ENCODE measurements around the gene DRP2.

The DRP2 gene

DNA sequence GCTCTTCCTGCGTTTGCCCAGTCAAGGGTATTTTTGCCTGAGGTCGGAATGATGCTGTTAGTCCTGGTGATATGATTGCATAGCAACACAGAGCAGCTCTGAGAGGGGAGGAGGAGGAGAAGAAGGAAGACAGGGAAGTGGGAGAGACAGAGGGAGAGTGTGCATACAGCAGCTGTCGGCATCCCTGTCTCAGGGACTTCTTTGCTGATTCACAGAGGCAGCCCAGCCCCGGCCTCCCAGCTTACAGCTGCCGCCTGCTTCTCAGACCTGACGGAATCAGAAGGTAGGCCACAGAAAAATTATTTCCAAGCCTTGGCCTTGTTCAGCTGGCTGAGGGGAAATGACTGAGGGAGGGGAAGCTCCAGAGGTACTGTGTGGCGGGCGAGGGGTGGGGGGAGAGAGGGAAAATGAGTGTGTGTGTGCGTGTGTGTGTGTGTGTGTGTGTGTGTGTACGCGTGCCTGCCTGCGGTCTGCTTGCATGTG lies 319 bp downstream of the DRP2 start:
- H3K4me3 ChIP-seq (ENCODE audit: low read depth, low read length) = peak overlapping the region; percentile 32
- TF ChIP-seq, protein P1, sequence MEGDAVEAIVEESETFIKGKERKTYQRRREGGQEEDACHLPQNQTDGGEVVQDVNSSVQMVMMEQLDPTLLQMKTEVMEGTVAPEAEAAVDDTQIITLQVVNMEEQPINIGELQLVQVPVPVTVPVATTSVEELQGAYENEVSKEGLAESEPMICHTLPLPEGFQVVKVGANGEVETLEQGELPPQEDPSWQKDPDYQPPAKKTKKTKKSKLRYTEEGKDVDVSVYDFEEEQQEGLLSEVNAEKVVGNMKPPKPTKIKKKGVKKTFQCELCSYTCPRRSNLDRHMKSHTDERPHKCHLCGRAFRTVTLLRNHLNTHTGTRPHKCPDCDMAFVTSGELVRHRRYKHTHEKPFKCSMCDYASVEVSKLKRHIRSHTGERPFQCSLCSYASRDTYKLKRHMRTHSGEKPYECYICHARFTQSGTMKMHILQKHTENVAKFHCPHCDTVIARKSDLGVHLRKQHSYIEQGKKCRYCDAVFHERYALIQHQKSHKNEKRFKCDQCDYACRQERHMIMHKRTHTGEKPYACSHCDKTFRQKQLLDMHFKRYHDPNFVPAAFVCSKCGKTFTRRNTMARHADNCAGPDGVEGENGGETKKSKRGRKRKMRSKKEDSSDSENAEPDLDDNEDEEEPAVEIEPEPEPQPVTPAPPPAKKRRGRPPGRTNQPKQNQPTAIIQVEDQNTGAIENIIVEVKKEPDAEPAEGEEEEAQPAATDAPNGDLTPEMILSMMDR (IDR thresholded peaks at IDR 0.05; ENCODE audit: low read depth, low read length) = no peak
- in situ Hi-C loops (cut with HindIII; ENCODE audit: low sequenced_read_pairs) = no loop called here
- DNase-seq (ENCODE audit: low read depth, low spot score) = peak; percentile 62

DNA sequence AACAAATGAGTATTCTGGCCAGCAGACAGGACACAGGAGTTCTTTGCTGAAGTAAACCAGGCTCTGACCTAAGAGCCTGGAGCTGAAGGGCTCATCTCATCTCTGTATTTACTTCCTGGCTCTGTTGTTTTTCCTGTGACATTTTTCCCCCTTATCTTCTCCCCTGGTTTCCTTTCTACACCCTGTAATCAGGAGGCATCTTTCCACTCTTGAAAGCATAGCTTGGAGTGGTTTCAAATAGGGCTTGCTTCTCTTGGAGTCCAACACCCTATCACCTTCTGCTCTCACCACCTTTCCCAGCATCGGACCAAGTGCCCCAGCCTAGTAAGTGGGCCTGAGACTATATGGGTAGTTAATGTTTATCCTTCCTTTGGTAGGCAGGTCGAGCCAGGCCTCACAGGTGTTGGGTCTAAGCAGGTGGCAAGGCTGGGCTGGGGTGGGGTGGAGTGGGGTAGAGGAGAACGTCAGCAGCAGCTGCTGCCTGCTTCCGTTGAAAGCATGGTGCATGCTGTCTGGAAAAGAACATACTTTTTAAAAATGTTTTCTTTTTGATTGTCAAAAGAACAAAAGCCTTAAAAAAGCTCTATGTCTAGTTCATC lies 1.2 kb downstream of the DRP2 start:
- TF ChIP-seq, protein P1 (IDR thresholded peaks at IDR 0.05; ENCODE audit: low read depth, low read length) = no peak
- in situ Hi-C loops (cut with HindIII; ENCODE audit: low sequenced_read_pairs) = no loop called here
- peak overlapping the region; percentile 32 for H3K4me3 ChIP-seq (ENCODE audit: low read depth, low read length)
- no peak for DNase-seq (ENCODE audit: low read depth, low spot score)

DNA sequence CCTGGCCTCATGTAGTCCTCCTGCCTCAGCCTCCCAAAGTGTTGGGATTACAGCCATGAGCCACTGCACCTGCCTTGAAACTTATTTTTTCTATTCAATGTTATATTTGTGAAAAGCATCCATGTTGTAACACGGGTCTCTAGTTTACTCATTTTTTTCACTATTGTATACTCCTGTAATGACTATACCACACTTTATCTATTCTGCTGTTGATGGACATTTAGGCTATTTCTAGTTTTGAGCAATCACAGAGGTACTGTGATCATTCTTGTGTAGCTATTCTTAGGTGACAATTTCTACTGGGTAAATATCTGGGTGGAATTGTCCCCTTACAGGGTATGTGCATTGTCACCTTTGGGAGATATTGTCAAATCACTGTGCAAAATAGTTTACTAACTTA lies 3.6 kb downstream of the DRP2 start:
- no peak overlapping the region for H3K4me3 ChIP-seq (ENCODE audit: low read depth, low read length)
- in situ Hi-C loops (cut with HindIII; ENCODE audit: low sequenced_read_pairs) = no loop called here
- TF ChIP-seq, protein P1 (IDR thresholded peaks at IDR 0.05; ENCODE audit: low read depth, low read length) = no peak
- no peak for DNase-seq (ENCODE audit: low read depth, low spot score)

DNA sequence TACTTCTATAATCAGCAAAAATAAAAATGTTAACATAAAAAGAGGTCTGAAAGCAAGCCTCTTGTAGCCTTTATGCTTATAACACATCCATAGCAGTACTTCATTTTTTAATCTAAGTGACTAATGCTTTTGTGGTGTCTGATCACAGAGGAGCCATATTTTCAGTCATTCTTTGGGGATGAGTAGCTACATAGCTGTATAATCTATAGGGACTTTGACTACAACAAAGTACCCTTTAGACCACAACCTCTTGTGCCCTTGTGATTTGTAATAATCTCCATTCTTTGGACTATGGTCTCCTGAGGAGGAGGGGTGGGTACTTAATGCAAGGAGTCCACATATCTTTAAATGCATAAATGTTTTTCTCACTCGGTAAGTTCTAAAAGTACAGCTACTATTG lies 9.6 kb downstream of the DRP2 start:
- in situ Hi-C loops (cut with HindIII; ENCODE audit: low sequenced_read_pairs) = no loop called here
- peak; percentile 79 for DNase-seq (ENCODE audit: low read depth, low spot score)
- H3K4me3 ChIP-seq (ENCODE audit: low read depth, low read length) = no peak overlapping the region
- TF ChIP-seq, protein P1 (IDR thresholded peaks at IDR 0.05; ENCODE audit: low read depth, low read length) = no peak

DNA sequence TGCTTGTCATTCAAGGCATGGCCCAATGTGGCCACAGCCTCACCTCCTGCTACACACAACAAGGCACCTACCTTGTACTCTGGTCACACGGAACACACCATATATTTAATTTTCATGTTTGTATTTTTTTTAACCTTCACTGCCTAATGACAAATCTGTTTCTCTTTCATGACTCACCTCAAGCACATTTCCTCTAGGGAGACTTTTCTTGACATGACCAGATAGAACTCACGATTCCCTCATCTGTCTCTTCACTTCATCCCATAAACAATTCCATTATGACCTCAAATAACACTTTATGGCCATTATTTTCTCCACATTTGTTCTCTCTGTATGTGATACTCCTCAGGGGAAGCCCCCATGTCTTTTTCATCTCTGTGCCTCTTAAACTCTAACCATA lies 11.1 kb downstream of the DRP2 start:
- TF ChIP-seq, protein P1 (IDR thresholded peaks at IDR 0.05; ENCODE audit: low read depth, low read length) = no peak
- peak; percentile 38 for DNase-seq (ENCODE audit: low read depth, low spot score)
- in situ Hi-C loops (cut with HindIII; ENCODE audit: low sequenced_read_pairs) = no loop called here

DNA sequence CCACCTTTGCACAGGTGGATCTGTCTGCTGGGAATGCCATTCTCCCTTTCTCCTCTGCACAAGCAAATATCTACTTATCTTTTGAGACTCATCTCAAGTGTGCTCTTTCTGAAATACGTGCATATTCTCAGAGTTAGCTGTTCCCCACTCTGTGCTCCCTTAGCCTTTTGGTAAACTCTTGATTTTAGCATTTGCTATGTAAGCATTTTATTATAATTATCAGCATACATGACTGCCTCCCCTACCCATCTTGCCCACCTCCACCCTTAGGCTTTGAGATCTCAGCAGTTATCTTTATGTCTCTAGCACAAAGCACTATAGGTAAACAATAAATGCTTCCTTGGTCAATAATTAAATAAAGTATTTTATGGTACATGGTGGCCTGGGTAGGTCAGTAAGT lies 11.5 kb downstream of the DRP2 start:
- H3K4me3 ChIP-seq (ENCODE audit: low read depth, low read length) = no peak overlapping the region
- in situ Hi-C loops (cut with HindIII; ENCODE audit: low sequenced_read_pairs) = no loop called here
- DNase-seq (ENCODE audit: low read depth, low spot score) = no peak
- TF ChIP-seq, protein P1 (IDR thresholded peaks at IDR 0.05; ENCODE audit: low read depth, low read length) = no peak

More for the DNA sequence above, 11.1 kb downstream of the DRP2 start:
- no peak overlapping the region for H3K4me3 ChIP-seq (ENCODE audit: low read depth, low read length)

All from astrocyte of the spinal cord (primary cell).